Upper lobe of left lung (tissue), 6 donors: Measurements from ENCODE around the gene TRIOBP. TPM values are rescaled to one million over a fixed set of nuclear protein-coding genes. Genes with fewer than 3 reads are reported as not detected.

Source experiments
- ATAC-seq, 2 donors: fragments of 200-7000 bp; cut with Tn5 transposase; one replicate each; pipeline ENCODE4 v1.9.1; 2022; ENCODE audit warnings: mild to moderate bottlenecking in 2 of 2, moderate library complexity in 2 of 2; ENCODE audit not compliant: low FRiP score in 2 of 2
- DNase-seq, 2 donors: peaks; one replicate each; pipeline ENCODE4 v3.0.0-alpha.2; 2019 to 2020
- H3K27ac ChIP-seq, 4 donors: fragments of 200-600 bp; sonication (generic); one replicate each; pipeline ENCODE4 v1.5.1; 2016 to 2019
- H3K27me3 ChIP-seq, 4 donors: fragments of 200-600 bp; sonication (generic); one replicate each; pipeline ENCODE4 v1.5.1; 2017 to 2019
- H3K36me3 ChIP-seq, 4 donors: fragments of 200-600 bp; sonication (generic); one replicate each; pipeline ENCODE4 v1.5.1; 2016 to 2019
- H3K4me1 ChIP-seq, 4 donors: fragments of 200-600 bp; sonication (generic); one replicate each; pipeline ENCODE4 v1.5.1; 2018 to 2019
- H3K4me3 ChIP-seq, 4 donors: fragments of 200-600 bp; sonication (generic); one replicate each; pipeline ENCODE4 v1.5.1; 2017 to 2019; ENCODE audit warnings: mild to moderate bottlenecking in 2 of 4, moderate library complexity in 1 of 4
- H3K9me3 ChIP-seq, 4 donors: fragments of 200-600 bp; sonication (generic); one replicate each; pipeline ENCODE4 v1.5.1; 2018 to 2019
- CTCF ChIP-seq, 6 experiments: fragments of 450-650 bp in 4 of 6; fragments of 200-600 bp in 2 of 6; sonication (generic) in 2 of 6; IDR thresholded peaks; one replicate each; pipeline ENCODE4 v1.5.1; 2016 to 2019; ENCODE audit warnings: antibody characterized with exemption in 6 of 6
- EP300 ChIP-seq, 4 donors: sonication (generic); formaldehyde crosslinking; IDR thresholded peaks; one replicate each; pipeline ENCODE4 v1.5.1; 2017; ENCODE audit warnings: antibody characterized with exemption in 4 of 4, control low read depth in 2 of 4
- POLR2A ChIP-seq, 4 donors: fragments of 450-650 bp; IDR thresholded peaks; one replicate each; pipeline ENCODE4 v1.5.1; 2016 to 2017; ENCODE audit warnings: antibody characterized with exemption in 4 of 4, mild to moderate bottlenecking in 2 of 4
- POLR2AphosphoS5 ChIP-seq, 2 donors: sonication (generic); formaldehyde crosslinking; IDR thresholded peaks; one replicate each; pipeline ENCODE4 v1.5.1; 2017; ENCODE audit warnings: antibody characterized with exemption in 2 of 2
- WGBS, 2 donors: methylation state at CpG; one replicate each; pipeline ENCODE4 v1.1.5; 2017 to 2018; 5-methylcytosine and 5-hydroxymethylcytosine counted together
- total RNA-seq, 6 donors: library from RNA; depleted of rRNA in 4 of 6; stranded (reverse); fragments of >200 nt in 4 of 6; gene quantifications; one replicate each; pipeline versions ENCODE4 v1.1.0 to v1.2.1, GENCODE V29; 2016 to 2021
- donor health status: DM: no; HTN: no; CAD: no; lungs with moderate emphysema.
- donor health status: DM: no; HTN: yes; CAD: no; lungs with severe emphysema.

TRIOBP gene
- total RNA-seq, 6 donors from 2014 or later = 76.5 to 151 (median 113) TPM

- H3K27me3 ChIP-seq = no peaks in the 10 kb centered on the region
- peak overlapping the region in 3 of 4 donors; percentile 27 to 60 (median 54) for H3K27ac ChIP-seq
- 100% methylated on average over 1 of the region's 1 CpG for WGBS, 2 donors
- H3K36me3 ChIP-seq = no peaks in the 10 kb centered on the region
- no peaks in the 10 kb centered on the region for H3K9me3 ChIP-seq
- H3K4me1 ChIP-seq = peaks cover 13 to 25% (median 24%) of the 10 kb centered on the region in 4 donors
- ATAC-seq (peak in 1 of 2 donors; percentile 30), DNase-seq (no peak)
- TF ChIP-seq POLR2A (IDR thresholded peaks at IDR 0.05) (no peak), EP300 (IDR thresholded peaks at IDR 0.05) (no peak), CTCF (IDR thresholded peaks at IDR 0.05) (no peak), POLR2AphosphoS5 (IDR thresholded peaks at IDR 0.05) (no peak)
- no peak overlapping the region for H3K4me3 ChIP-seq
These were observed 31.8 kb downstream of the TRIOBP start for GRCh38 chr22:37728620-37729019.

DNA sequence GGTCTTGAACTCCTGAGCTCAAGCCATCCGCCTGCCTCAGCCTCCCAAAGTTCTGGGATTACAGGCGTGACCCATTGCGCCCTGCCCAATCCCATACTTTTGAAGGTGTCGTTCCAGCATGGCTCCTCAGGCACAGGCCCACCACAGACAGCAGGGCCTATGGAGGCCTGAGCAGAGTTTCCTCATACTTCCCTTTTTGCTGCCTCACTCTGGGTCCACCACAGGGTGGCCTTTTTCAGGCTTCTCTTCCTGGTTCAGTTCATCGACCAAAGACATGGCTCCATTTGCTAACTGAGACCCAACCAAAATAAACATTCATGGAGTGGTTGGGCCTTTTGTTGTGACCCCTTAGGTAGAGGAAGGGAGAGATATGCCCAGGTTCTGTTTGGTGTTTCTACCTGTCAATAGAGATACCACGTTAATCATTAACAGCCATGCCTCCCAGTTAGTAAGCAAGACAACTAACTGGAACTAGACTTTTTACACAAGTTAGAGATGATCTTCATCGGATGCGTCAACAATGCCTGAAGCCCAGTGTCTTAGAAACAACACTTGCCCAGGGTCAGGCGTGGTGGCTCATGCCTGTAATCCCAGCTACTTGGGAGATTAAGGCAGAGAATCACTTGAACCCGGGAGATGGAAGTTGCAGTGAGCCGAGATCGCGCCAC is 35.1 kb downstream of the TRIOBP start:
- Histone ChIP-seq H3K9me3 (no peaks in the 10 kb centered on the region), H3K27me3 (no peaks in the 10 kb centered on the region), H3K4me3 (no peak overlapping the region), H3K36me3 (no peaks in the 10 kb centered on the region), H3K27ac (peak overlapping the region; percentile 9 to 55 (median 48)), H3K4me1 (peaks cover 13 to 42% (median 29%) of the 10 kb centered on the region in 4 donors)
- no peak for DNase-seq
- peak in 1 of 2 donors; percentile 48 for ATAC-seq
- TF ChIP-seq EP300 (IDR thresholded peaks at IDR 0.05) (no peak), POLR2A (IDR thresholded peaks at IDR 0.05) (no peak), CTCF (IDR thresholded peaks at IDR 0.05) (peak in 2 of 6 experiments; percentile 20 to 36), POLR2AphosphoS5 (IDR thresholded peaks at IDR 0.05) (no peak)
- WGBS, 2 donors = 83% methylated on average over 13 of the region's 13 CpGs

- no peak for ATAC-seq
- Histone ChIP-seq H3K4me1 (peaks cover 13 to 36% (median 24%) of the 10 kb centered on the region in 4 donors), H3K27me3 (no peaks in the 10 kb centered on the region), H3K36me3 (no peaks in the 10 kb centered on the region), H3K9me3 (no peaks in the 10 kb centered on the region), H3K27ac (no peak overlapping the region), H3K4me3 (no peak overlapping the region)
- TF ChIP-seq EP300 (IDR thresholded peaks at IDR 0.05) = no peak
- no peak for TF ChIP-seq CTCF (IDR thresholded peaks at IDR 0.05)
- TF ChIP-seq POLR2AphosphoS5 (IDR thresholded peaks at IDR 0.05) = no peak
- DNase-seq = peak in 1 of 2 donors; percentile 75
- WGBS, 2 donors = 84 to 90% methylated on average over 13 to 18 of the region's 19 CpGs
These were observed 36.1 kb downstream of the TRIOBP start for GRCh38 chr22:37732699-37733607.

DNA sequence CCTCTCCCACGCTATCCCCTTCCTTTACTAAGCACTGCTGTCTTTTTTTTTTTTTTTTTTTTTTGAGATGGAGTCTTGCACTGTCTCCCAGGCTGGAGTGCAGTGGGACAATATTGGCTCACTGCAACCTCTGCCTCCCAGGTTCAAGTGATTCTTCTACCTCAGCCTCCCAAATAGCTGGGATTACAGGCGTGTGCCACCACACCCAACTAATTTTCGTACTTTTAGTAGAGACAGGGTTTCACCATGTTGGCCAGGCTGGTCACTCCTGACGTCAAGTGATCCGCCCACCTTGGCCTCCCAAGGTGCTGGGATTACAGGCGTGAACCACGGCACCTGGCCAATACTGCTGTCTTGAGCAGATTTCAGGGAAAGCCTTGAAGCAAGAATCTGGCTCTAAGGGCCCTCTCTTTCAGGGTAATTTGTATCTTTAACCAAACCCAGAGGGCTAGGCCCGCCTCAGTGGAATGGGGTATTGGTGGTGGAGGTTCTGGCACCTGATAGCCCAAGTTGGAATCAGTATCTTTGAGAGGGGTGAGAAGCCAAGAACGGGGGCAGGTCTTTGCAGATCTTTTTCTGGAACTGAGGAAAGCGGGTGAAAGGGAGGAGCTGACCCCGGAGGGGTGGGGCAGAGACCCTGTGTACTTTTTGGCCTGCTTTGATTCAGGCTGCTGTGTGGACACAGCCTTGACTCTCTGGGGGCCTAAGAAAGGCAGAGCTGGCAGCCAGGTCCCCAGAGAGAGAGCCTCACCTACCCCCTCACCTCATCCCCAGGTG is 37.0 kb downstream of the TRIOBP start:
- H3K4me3 ChIP-seq = no peak overlapping the region
- H3K4me1 ChIP-seq = peaks cover 9 to 30% (median 22%) of the 10 kb centered on the region in 4 donors
- H3K27me3 ChIP-seq = no peaks in the 10 kb centered on the region
- H3K36me3 ChIP-seq = no peaks in the 10 kb centered on the region
- DNase-seq = no peak
- H3K9me3 ChIP-seq = no peaks in the 10 kb centered on the region
- TF ChIP-seq EP300 (IDR thresholded peaks at IDR 0.05) (no peak), CTCF (IDR thresholded peaks at IDR 0.05) (no peak), POLR2A (IDR thresholded peaks at IDR 0.05) (no peak), POLR2AphosphoS5 (IDR thresholded peaks at IDR 0.05) (no peak)
- peak overlapping the region in 3 of 4 donors; percentile 8 to 43 (median 23) for H3K27ac ChIP-seq
- 79 to 89% methylated on average over 7 to 11 of the region's 11 CpGs for WGBS, 2 donors
- ATAC-seq = no peak
